A673 (cell line): Measurements from ENCODE around the gene THBS2. TPM values are rescaled to one million over a fixed set of nuclear protein-coding genes. Genes with fewer than 3 reads are reported as not detected.

Source experiments
- BruUV-seq: library from RNA; stranded (reverse); fragments of 400-500 nt; replicated peaks from 2 replicates; lab custom pipeline; 2021; lab: Mats Ljungman, UMichigan
- CTCF ChIA-PET: fragments of 300-600 bp; sonication (Branson Sonifier 250); formaldehyde crosslinking; loops from one replicate; lab custom pipeline; 2022; ENCODE audit warnings: antibody characterized with exemption; lab: Charles Lee
- POLR2A ChIA-PET: fragments of 300-600 bp; sonication (Branson Sonifier 250); formaldehyde crosslinking; loops from one replicate; lab custom pipeline; 2022; ENCODE audit warnings: antibody characterized with exemption; ENCODE audit not compliant: low non-redundant PET; lab: Charles Lee
- DNase-seq: peaks from one replicate; pipeline ENCODE4 v3.0.0-alpha.2; 2015; ENCODE audit warnings: low spot score
- H3K27ac ChIP-seq: fragments of 200-600 bp; sonication (generic); 2 replicates; pipeline ENCODE4 v1.5.1; 2016; ENCODE audit warnings: mixed run types, low read depth, mild to moderate bottlenecking, mixed read lengths, antibody characterized with exemption, low read length; ENCODE audit not compliant: poor library complexity, severe bottlenecking
- H3K27me3 ChIP-seq: fragments of 200-600 bp; sonication (generic); replicated peaks from 2 replicates; pipeline ENCODE4 v1.6.1; 2017; ENCODE audit warnings: mixed run types, low read depth, mild to moderate bottlenecking, mixed read lengths, antibody characterized with exemption, low read length; ENCODE audit not compliant: insufficient read depth, poor library complexity
- H3K36me3 ChIP-seq: fragments of 200-600 bp; sonication (generic); 2 replicates; pipeline ENCODE4 v1.6.1; 2016; ENCODE audit warnings: mixed run types, mild to moderate bottlenecking, mixed read lengths, antibody characterized with exemption, low read length; ENCODE audit not compliant: insufficient read depth, poor library complexity, severe bottlenecking
- H3K4me1 ChIP-seq: fragments of 200-600 bp; sonication (generic); 2 replicates; pipeline ENCODE4 v1.6.1; 2017; ENCODE audit warnings: mixed run types, mild to moderate bottlenecking, mixed read lengths, antibody characterized with exemption, low read length; ENCODE audit not compliant: insufficient read depth, poor library complexity, severe bottlenecking
- H3K4me3 ChIP-seq: fragments of 200-600 bp; sonication (generic); 2 replicates; pipeline ENCODE4 v1.5.1; 2016; ENCODE audit warnings: low read depth, mixed run types, mild to moderate bottlenecking, mixed read lengths, low read length; ENCODE audit not compliant: poor library complexity, severe bottlenecking
- H3K9me3 ChIP-seq: fragments of 200-600 bp; sonication (generic); 2 replicates; pipeline ENCODE4 v1.6.1; 2016; ENCODE audit warnings: mixed run types, low read depth, mild to moderate bottlenecking, mixed read lengths, antibody characterized with exemption, low read length; ENCODE audit not compliant: poor library complexity, severe bottlenecking
- CTCF ChIP-seq: fragments of 300-800, 200-600 bp; sonication (generic); conservative IDR thresholded peaks from 2 replicates; pipeline ENCODE4 v1.5.1; 2017; ENCODE audit warnings: low read depth, mild to moderate bottlenecking, antibody characterized with exemption, low read length, moderate library complexity, mixed read lengths
- EZH2 ChIP-seq: fragments of 200-600 bp; sonication (generic); IDR thresholded peaks from 2 replicates; pipeline ENCODE4 v1.6.1; 2017; ENCODE audit warnings: borderline replicate concordance, low read depth, mild to moderate bottlenecking, mixed read lengths, antibody characterized with exemption, low read length; ENCODE audit not compliant: poor library complexity, severe bottlenecking
- intact Hi-C: fragments of 100-400 bp; cut with micrococcal nuclease; formaldehyde crosslinking; loops from one replicate; pipeline ENCODE4 v1.10.0; 2022; ENCODE audit not compliant: unreplicated experiment
- total RNA-seq: library from RNA; stranded (reverse); gene quantifications from 2 replicates; pipeline ENCODE4 v1.2.3, GENCODE V29; 2021

Gene THBS2
- total RNA-seq, 1 experiment from 2014 or later, result 0.13 TPM

GRCh38 chr6:169289257-169289618 lies 35.6 kb upstream of the THBS2 start:
- no peak for DNase-seq

GRCh38 chr6:169288591-169288990 lies 34.9 kb upstream of the THBS2 start:
- no peak overlapping the region for H3K27ac ChIP-seq
- CTCF ChIA-PET, result no interaction called here

More at GRCh38 chr6:169289257-169289618, 35.6 kb upstream of the THBS2 start:
- H3K36me3 ChIP-seq, result no peaks in the 10 kb centered on the region
- no TSS peak for BruUV-seq
- no peak overlapping the region for H3K4me3 ChIP-seq
- POLR2A ChIA-PET, result no interaction called here
- intact Hi-C loops, result no loop called here
- H3K9me3 ChIP-seq, result no peaks in the 10 kb centered on the region
- CTCF ChIA-PET, result no interaction called here
- no peaks in the 10 kb centered on the region for H3K27me3 ChIP-seq
- H3K27ac ChIP-seq, result no peak overlapping the region
- peaks cover 4% of the 10 kb centered on the region for H3K4me1 ChIP-seq
- no peak for TF ChIP-seq EZH2
- TF ChIP-seq CTCF, result no peak

GRCh38 chr6:169287675-169288074 lies 34.0 kb upstream of the THBS2 start:
- H3K27ac ChIP-seq, result no peak overlapping the region
- peaks cover 1% of the 10 kb centered on the region for H3K4me1 ChIP-seq
- H3K36me3 ChIP-seq, result no peaks in the 10 kb centered on the region
- no peaks in the 10 kb centered on the region for H3K9me3 ChIP-seq
- no TSS peak for BruUV-seq
- peak; percentile 16 for DNase-seq
- TF ChIP-seq CTCF (0 out of 2 replicates have a peak, but pooled peaks have one; percentile 13), EZH2 (no peak)
- POLR2A ChIA-PET, result no interaction called here
- no peak overlapping the region for H3K4me3 ChIP-seq
- no peaks in the 10 kb centered on the region for H3K27me3 ChIP-seq
- intact Hi-C loops, result no loop called here
- CTCF ChIA-PET, result no interaction called here

More at GRCh38 chr6:169288591-169288990, 34.9 kb upstream of the THBS2 start:
- BruUV-seq, result no TSS peak
- Histone ChIP-seq H3K9me3 (no peaks in the 10 kb centered on the region), H3K4me3 (no peak overlapping the region), H3K27me3 (no peaks in the 10 kb centered on the region), H3K36me3 (no peaks in the 10 kb centered on the region), H3K4me1 (peaks cover 4% of the 10 kb centered on the region)
- TF ChIP-seq CTCF, result no peak
- no peak for TF ChIP-seq EZH2
- POLR2A ChIA-PET, result no interaction called here
- intact Hi-C loops, result no loop called here
- no peak for DNase-seq
